ENCODE data around the gene NTNG1. TPM values are rescaled to one million over a fixed set of nuclear protein-coding genes. Genes with fewer than 3 reads are reported as not detected.

The NTNG1 gene
- total RNA-seq, 1 donor from 2014 or later, result not detected

DNA sequence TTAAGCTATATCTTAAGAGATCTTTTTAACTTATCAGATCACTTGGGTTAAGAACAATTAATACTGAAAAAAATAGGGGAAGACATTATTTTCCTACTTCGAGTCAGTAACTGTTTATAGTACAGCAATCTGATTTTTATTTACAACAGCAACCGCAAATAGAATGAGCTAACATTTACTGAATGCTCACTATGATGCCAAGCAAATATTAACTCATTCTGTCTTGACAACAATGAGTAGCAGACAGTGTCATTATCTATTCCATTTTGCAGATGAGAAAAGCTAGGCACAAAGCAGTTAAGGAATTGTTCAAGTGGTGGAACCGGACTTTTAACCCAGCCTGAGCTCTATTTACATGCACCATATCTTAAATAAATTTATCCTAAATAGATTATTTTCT is 273.7 kb downstream of the NTNG1 start:
- no peak for TF ChIP-seq CTCF (IDR thresholded peaks at IDR 0.05)
- intact Hi-C loops (cut with DNase I), result no loop called here
- no peaks in the 10 kb centered on the region for H3K4me1 ChIP-seq
- no peaks in the 10 kb centered on the region for H3K27me3 ChIP-seq
- no peak overlapping the region for H3K27ac ChIP-seq
- no peak overlapping the region for H3K4me3 ChIP-seq
- no peak for DNase-seq (ENCODE audit: low spot score in 2 of 2)
- H3K36me3 ChIP-seq, result no peaks in the 10 kb centered on the region
- H3K9me3 ChIP-seq, result no peaks in the 10 kb centered on the region

DNA sequence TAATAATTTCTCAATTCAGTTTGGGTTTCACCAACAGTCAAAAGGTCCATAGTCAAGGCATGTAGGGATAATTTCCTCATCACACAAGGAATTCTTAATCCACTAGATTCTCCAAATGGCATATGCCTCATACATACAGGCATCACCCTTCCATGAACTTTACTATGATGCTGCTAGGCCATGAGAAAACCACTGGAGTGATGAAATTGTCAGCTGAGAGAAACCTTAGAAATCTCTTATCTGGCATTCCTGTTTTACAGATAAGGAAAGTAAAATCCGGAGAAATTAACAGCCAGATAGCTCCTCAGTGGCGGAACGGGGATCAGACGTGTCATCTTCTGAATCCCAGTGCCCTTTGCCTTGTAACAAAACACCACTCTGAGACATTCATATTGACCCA is 274.4 kb downstream of the NTNG1 start:
- DNase-seq (ENCODE audit: low spot score in 2 of 2), result no peak
- Histone ChIP-seq H3K27me3 (no peaks in the 10 kb centered on the region), H3K27ac (no peak overlapping the region), H3K9me3 (no peaks in the 10 kb centered on the region), H3K36me3 (no peaks in the 10 kb centered on the region), H3K4me1 (no peaks in the 10 kb centered on the region), H3K4me3 (no peak overlapping the region)
- TF ChIP-seq CTCF (IDR thresholded peaks at IDR 0.05), result no peak
- intact Hi-C loops (cut with DNase I), result no loop called here

DNA sequence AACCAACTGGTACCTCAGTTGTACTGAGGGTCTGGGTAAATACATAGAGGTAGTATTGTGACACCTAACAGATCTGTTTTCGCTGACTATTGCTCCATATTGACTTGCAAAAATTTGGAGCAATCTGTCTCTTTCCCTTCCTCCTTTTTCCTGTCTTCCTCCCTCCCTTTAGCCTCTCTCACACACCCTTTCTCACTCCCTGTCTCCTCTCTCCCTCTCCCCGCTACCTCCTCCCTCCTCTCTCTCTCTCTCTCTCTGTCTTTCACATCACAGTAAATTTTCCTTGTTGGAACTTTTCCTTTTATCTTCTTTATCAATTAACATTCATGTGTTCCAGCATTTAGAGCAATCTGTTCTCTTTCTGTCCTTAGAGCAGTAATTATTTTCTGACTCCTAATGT is 278.2 kb downstream of the NTNG1 start:
- intact Hi-C loops (cut with DNase I), result no loop called here
- TF ChIP-seq CTCF (IDR thresholded peaks at IDR 0.05), result no peak
- no peak for DNase-seq (ENCODE audit: low spot score in 2 of 2)

GRCh38 chr1:107422901-107423300 is 282.1 kb downstream of the NTNG1 start:
- H3K36me3 ChIP-seq, result no peaks in the 10 kb centered on the region
- H3K27ac ChIP-seq, result no peak overlapping the region
- no peak overlapping the region for H3K4me3 ChIP-seq
- no peaks in the 10 kb centered on the region for H3K4me1 ChIP-seq
- intact Hi-C loops (cut with DNase I), result no loop called here
- H3K27me3 ChIP-seq, result no peaks in the 10 kb centered on the region
- no peaks in the 10 kb centered on the region for H3K9me3 ChIP-seq
- no peak for TF ChIP-seq CTCF (IDR thresholded peaks at IDR 0.05)
- DNase-seq (ENCODE audit: low spot score in 2 of 2), result no peak

More for the DNA sequence above, 278.2 kb downstream of the NTNG1 start:
- no peaks in the 10 kb centered on the region for H3K9me3 ChIP-seq
- H3K36me3 ChIP-seq, result no peaks in the 10 kb centered on the region
- H3K27me3 ChIP-seq, result no peaks in the 10 kb centered on the region
- no peak overlapping the region for H3K4me3 ChIP-seq
- H3K27ac ChIP-seq, result no peak overlapping the region
- no peaks in the 10 kb centered on the region for H3K4me1 ChIP-seq

DNA sequence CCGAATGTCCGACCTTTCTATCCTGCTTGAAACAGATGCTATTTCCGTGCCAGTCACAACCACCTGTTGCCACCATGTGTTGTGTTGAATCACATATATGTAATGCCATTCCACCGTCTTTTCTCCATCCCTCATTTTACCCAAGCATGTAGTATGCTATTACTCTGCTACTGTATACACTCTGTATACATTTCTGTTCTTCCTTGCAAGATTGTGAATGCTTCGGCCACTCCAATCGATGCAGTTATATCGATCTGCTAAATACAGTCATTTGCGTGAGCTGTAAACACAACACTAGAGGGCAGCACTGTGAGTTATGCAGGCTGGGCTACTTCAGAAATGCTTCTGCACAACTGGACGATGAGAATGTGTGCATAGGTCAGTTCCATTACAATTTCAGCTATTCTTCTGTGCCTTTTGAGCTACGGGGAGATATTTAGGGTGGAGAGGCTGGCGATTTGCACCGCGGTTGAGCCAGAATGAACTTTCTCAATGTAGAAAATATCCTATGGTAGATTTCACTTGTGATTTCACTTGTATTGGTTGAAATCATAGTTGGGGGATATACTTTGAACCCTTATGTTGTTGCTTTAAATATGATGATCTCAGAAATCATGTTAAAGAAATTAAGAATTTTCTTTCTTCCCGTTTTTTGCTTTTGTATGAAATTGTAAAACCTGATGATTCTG is 289.8 kb downstream of the NTNG1 start:
- Histone ChIP-seq H3K4me1 (no peaks in the 10 kb centered on the region), H3K9me3 (no peaks in the 10 kb centered on the region), H3K27ac (no peak overlapping the region), H3K27me3 (no peaks in the 10 kb centered on the region), H3K4me3 (no peak overlapping the region), H3K36me3 (no peaks in the 10 kb centered on the region)
- intact Hi-C loops (cut with DNase I), result no loop called here
- DNase-seq (ENCODE audit: low spot score in 2 of 2), result no peak
- peak in 2 of 3 experiments; percentile 11 to 33 for TF ChIP-seq CTCF (IDR thresholded peaks at IDR 0.05)

DNA sequence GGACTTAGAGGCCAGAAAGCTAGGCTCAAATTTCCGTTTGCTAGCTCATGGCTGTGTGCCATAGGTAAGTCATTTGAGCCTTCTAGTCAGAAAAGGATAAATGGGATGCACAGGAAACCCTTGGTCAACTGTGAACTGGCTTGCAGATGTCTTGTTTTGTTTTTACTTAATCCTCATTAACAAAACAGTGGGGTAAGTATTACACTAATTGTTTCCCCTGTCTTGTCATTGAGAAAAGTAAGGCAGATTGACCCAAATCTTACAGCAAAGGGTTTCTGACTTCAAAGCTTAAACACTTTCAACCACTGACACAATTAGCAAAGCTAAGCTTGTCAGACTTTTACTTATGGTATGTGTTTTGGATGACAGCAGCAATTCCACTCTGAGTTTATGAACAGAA is 291.3 kb downstream of the NTNG1 start:
- H3K36me3 ChIP-seq, result no peaks in the 10 kb centered on the region
- H3K27me3 ChIP-seq, result no peaks in the 10 kb centered on the region
- no peaks in the 10 kb centered on the region for H3K9me3 ChIP-seq
- no peak overlapping the region for H3K4me3 ChIP-seq
- intact Hi-C loops (cut with DNase I), result no loop called here
- TF ChIP-seq CTCF (IDR thresholded peaks at IDR 0.05), result no peak
- H3K4me1 ChIP-seq, result no peaks in the 10 kb centered on the region
- no peak for DNase-seq (ENCODE audit: low spot score in 2 of 2)
- no peak overlapping the region for H3K27ac ChIP-seq

Data from ascending aorta (tissue), 2 donors.